Measurements from ENCODE around the gene FRG1.
"Not testable (repeated sequence)": the region's sequence is repeated elsewhere in the genome, so short reads cannot be mapped to it uniquely, and the experiment has no call there.

Gene FRG1

GRCh38 chr4:189940178-189941004, at the start of gene FRG1:
FRG1 (plus strand) TSS chr4:189940872; CDS start chr4:189941010, 138 bp downstream.
- DNase-seq (ENCODE audit: low read depth) = peak; percentile 95

- DNase-seq (ENCODE audit: low read depth) = no peak
Observed at GRCh38 chr4:189897667-189898066, 43.0 kb upstream of the FRG1 start.

GRCh38 chr4:189899481-189900015, 41.1 kb upstream of the FRG1 start:
- not testable (repeated sequence) for DNase-seq (ENCODE audit: low read depth)

DNA sequence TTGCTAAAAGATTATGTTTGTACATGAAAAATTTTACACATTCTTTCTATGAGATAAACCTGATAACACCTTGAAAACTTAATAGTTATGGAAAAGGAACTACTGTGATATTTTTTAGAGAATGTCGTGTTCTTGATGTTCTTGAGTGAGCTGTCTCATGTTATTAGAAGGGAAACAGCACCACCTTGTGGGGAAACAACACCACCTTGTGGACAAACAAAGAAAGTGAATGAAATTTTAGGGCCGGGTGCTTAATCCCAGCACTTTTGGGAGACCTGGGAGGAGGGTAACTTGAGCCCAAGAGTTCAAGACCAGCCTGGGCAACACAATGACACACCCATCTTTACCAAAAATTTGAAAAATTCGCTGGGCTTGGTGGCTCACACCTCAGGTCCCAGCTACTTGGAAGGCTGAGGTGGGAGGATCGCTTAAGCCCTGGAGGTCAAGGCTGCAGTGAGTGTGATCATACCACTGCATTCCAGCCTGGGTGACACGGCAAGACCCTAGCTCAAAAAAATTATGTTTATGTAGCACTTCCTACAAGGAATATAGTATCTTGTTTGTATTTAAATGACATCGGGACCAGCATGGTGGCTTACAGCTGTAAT, 36.1 kb upstream of the FRG1 start:
- peak; percentile 28 for DNase-seq (ENCODE audit: low read depth)

- DNase-seq (ENCODE audit: low read depth) = no peak
Observed at GRCh38 chr4:189912170-189912569, 28.5 kb upstream of the FRG1 start.

GRCh38 chr4:189917161-189917891, 23.3 kb upstream of the FRG1 start:
- DNase-seq (ENCODE audit: low read depth) = no peak

DNA sequence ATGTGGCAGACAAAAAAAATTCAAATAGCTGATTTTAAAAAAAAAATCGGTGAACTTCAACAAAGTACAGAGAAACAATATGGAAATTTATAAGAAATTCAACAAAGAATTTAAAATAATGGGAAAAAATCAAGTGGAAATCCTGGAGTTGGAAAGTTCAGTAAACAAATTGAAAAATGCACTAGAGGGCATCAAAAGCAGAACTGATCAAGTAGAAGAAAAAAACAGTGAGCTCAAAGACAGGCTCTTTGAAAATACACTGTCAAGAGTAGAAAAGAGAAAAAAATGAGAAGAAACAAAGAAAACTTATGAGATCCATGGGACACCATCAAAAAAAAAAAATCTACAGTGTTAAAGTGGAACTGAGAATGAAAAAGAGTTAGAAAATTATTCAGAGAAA, 19.6 kb upstream of the FRG1 start:
- no peak for DNase-seq (ENCODE audit: low read depth)

DNA sequence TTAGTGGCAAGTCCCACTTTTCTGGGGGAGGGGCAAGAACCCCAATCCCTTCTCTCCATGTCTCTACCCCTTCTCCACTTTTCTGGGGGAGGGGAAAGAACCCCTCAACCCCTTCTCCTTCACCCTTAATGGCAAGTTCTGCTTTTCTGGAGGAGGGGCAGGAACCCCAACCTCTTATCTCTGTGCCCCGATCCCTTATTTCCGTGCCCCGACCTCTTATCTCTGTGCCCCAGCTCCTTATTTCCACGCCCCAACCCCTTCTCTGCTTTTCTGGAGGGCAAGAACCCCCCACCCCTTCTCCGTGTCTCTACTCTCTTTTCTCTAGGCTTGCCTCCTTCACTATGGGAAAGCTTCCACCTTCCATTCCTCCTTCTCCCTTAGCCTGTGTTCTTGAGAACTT, 13.9 kb upstream of the FRG1 start:
- not testable (repeated sequence) for DNase-seq (ENCODE audit: low read depth)

DNA sequence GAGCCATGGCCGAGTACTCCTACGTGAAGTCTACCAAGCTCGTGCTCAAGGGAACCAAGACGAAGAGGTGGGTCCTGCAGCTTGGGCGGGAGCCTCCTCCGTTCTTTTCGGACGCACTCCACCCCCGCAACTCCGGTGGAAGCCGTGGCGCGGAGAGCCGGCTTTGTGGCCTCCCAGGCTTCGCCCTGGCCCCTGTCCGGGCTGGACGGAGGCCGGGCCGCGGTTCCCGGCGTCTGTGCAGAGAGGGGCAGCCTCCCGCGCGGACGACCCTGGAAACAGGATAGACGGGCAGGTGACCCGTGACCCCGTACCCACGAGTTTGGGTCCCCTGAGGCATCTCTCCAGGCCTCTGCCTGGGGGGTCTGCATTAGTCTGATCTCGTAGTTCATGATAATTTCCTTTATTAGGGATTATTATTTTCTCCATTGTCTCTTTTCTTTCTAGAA, 356 bp downstream of the FRG1 start:
- DNase-seq (ENCODE audit: low read depth) = no peak

DNA sequence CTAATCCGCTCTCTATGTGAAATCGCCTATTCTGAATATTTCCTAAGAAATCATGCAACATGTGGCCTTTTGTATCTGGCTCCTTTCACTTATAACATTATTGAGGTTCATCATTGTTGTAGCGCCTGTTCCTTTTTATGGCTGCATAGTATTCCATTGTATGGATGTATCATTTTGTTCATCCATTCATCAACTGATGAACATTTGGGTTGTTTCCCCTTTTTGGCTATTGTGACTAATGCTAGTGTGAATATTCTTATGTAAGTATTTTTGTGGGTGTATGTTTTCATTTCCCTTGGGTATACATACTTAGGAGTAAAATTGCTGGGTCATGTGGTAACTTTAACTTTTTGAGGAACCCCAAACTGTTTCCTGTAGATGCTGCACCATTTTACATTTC, 1.7 kb downstream of the FRG1 start:
- DNase-seq (ENCODE audit: low read depth) = not testable (repeated sequence)

DNA sequence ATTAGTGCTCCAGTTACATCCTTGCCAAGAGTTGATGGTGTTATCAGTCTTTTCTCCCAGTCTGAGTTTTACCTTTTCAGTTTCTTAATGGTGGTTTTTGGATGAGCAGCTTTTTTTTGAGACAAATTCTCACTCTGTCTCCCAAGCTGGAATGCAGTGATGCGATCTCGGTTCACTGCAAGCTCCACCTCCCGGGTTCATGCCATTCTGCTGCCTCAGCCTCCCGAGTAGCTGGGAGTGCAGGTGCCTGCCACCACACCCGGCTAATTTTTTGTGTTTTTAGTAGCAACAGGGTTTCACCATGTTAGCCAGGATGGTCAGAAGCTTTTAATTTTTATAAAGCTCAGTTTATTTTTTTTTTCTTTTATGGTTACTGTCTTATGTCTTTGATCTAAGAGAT, 3.4 kb downstream of the FRG1 start:
- not testable (repeated sequence) for DNase-seq (ENCODE audit: low read depth)

DNA sequence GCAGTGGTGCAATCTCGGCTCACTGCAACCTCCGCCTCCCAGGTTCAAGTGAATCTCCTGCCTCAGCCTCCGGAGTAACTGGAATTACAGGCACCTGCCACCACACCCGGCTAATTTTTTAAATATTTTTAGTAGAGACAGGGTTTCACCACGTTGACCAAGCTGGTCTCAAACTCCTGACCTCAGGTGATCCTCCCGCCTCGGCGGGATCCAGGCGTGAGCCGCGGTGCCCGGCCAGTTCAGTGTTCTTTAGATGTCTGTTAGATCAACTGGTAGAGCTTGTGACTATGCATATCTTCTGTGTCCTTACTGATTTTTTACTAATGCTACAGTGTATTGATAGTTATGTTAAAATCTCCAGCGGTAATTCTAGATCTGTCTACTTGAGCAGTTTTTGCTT, 6.2 kb downstream of the FRG1 start:
- DNase-seq (ENCODE audit: low read depth) = not testable (repeated sequence)

- not testable (repeated sequence) for DNase-seq (ENCODE audit: low read depth)
Observed at GRCh38 chr4:189948486-189948885, 7.8 kb downstream of the FRG1 start.

DNA sequence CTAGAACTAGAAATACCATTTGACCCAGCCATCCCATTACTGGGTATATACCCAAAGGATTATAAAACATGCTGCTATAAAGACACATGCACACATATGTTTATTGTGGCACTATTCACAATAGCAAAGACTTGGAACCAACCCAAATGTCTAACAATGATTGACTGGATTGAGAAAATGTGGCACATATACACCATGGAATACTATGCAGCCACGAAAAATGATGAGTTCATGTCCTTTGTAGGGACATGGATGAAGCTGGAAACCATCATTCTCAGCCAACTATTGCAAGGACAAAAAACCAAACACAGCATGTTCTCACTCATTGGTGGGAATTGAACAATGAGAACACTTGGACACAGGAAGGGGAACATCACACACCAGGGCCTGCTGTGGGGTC, 28.6 kb downstream of the FRG1 start:
- DNase-seq (ENCODE audit: low read depth) = not testable (repeated sequence)

GRCh38 chr4:189973646-189974045, 33.0 kb downstream of the FRG1 start:
- no peak for DNase-seq (ENCODE audit: low read depth)

DNA sequence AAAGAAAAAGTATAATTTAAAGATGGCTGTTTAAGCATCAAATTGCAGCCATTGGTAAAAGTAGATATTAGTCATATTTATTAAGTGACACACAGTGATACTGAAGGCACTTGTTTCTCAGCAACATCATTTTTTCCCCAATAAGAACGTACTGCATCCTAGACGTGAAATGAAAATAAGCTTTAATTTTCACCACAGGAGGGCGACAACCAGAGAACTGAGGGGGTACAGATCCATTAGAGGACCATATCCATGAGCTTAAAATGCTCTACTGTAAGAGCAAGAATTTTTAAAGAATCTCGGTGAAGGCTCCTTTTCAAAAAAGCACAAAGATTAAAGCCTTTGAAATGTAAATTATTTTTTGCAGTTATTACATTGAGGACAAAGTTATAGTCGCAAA, 33.4 kb downstream of the FRG1 start:
- no peak for DNase-seq (ENCODE audit: low read depth)

- DNase-seq (ENCODE audit: low read depth) = no peak
Observed at GRCh38 chr4:189979196-189980047, 38.8 kb downstream of the FRG1 start.

DNA sequence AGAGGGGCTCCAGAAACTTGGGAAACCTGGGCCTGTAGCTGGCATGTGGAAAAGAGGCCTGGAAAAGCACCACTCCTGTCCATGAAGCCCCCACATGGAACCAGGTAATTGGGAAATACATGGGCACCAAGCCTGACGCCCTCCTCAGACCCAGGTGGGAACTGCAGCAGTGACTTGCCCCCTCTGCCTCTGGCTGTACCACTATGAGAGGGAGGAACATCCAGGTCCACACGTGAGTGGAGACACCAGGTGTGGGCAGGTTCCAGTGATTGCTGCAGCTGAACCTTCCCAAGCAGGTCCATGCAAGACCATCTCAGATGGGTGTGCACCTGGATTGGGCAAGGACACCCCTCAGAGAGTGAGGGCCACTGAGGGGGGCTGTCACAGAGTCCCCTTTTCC, 39.6 kb downstream of the FRG1 start:
- not testable (repeated sequence) for DNase-seq (ENCODE audit: low read depth)

- DNase-seq (ENCODE audit: low read depth) = no peak
Observed at GRCh38 chr4:189981970-189982369, 41.3 kb downstream of the FRG1 start.

GRCh38 chr4:189983916-189984526, 43.3 kb downstream of the FRG1 start:
- not testable (repeated sequence) for DNase-seq (ENCODE audit: low read depth)

DNA sequence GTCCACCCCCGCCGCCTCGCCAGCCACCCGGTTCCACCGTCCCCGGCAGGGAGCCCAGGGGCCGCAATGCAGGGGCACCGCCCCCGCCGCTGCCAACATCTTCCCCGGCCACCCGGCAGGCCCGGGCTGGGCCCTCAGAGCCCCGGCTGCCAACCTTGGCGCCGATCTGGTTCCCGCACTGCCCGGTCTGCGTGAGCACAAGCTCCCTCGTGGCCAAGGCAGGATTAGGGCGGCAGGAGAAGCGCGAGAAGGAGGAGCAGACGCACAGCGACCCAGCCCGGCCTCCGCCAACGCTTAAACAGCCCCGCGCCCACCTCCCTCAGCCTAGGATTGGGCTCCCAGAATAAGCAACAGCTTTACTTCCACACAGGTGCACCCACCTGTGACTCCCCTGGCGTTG, 44.0 kb downstream of the FRG1 start:
- DNase-seq (ENCODE audit: low read depth) = not testable (repeated sequence)
